K562 (cell line): ENCODE results near the gene CLTB. TPM values are rescaled to one million over a fixed set of nuclear protein-coding genes. Genes with fewer than 3 reads are reported as not detected.

Source experiments
- ATAC-seq: fragments of 200-7000 bp; cut with Tn5 transposase; 3 replicates; pipeline ENCODE4 v1.9.1; 2020; ENCODE audit warnings: moderate library complexity
- BruUV-seq: library from RNA; stranded (reverse); fragments of 400-500 nt; replicated peaks from 2 replicates; lab custom pipeline; 2021; lab: Mats Ljungman, UMichigan
- CTCF ChIA-PET: fragments of 300-600 bp; formaldehyde crosslinking; extraction: SDS; loops from one replicate; lab custom pipeline; 2021; ENCODE audit warnings: low intra/inter-chr PET ratio; lab: Yijun Ruan, JAX
- POLR2A ChIA-PET: fragments of 300-600, 350-650 bp; sonication (Branson Sonifier 250); formaldehyde crosslinking; extraction: SDS; loops from one replicate; lab custom pipeline; 2021; ENCODE audit warnings: antibody characterized with exemption, inconsistent platforms; lab: Yijun Ruan, JAX
- DNase-seq, 4 experiments: peaks; one replicate each; pipeline versions ENCODE4 v3.0.0 to v3.0.0-alpha.2; 2011 to 2018; ENCODE audit warnings: low spot score in 3 of 4, mixed read lengths in 3 of 4; ENCODE audit errors: extremely low read depth in 1 of 4
- FAIRE-seq: peaks from 2 replicates; lab custom pipeline; 2011; peaks lifted over from hg19 to GRCh38; lab: Jason Lieb, UNC
- H2AFZ ChIP-seq: 2 replicates; pipeline ENCODE4 v1.6.0; 2011; ENCODE audit warnings: low read depth, low read length, control low read depth, inconsistent platforms
- H3K27ac ChIP-seq: fragments of 200-600 bp; 3 replicates; pipeline ENCODE4 v1.8.0; 2011; ENCODE audit warnings: low read depth, mild to moderate bottlenecking, control low read depth, inconsistent platforms, low read length, moderate library complexity, mixed read lengths; ENCODE audit errors: extremely low read depth
- H3K27me3 ChIP-seq, 2 experiments: fragments of 300-600 bp in 1 of 2; 2 replicates in 1 of 2; 3 replicates in 1 of 2; pipeline versions ENCODE4 v1.6.0 to v1.8.0; 2011; ENCODE audit warnings: inconsistent platforms in 2 of 2, low read length in 2 of 2, mild to moderate bottlenecking in 1 of 2, mixed read lengths in 1 of 2, moderate library complexity in 1 of 2; ENCODE audit not compliant: control insufficient read depth in 2 of 2, insufficient read depth in 2 of 2
- H3K36me3 ChIP-seq: fragments of 300-600 bp; 3 replicates; pipeline ENCODE4 v1.8.0; 2011; ENCODE audit warnings: mild to moderate bottlenecking, low read length, inconsistent platforms; ENCODE audit not compliant: control insufficient read depth, insufficient read depth
- H3K4me1 ChIP-seq, 2 experiments: fragments of 200-600 bp in 1 of 2; replicated peaks in 1 of 2; 2 replicates in 1 of 2; 3 replicates in 1 of 2; pipeline versions ENCODE4 v1.5.1 to v1.8.0; 2011; ENCODE audit warnings: inconsistent platforms in 2 of 2, low read length in 2 of 2, mild to moderate bottlenecking in 1 of 2, mixed read lengths in 1 of 2, moderate library complexity in 1 of 2; ENCODE audit not compliant: control insufficient read depth in 2 of 2, insufficient read depth in 2 of 2
- H3K4me2 ChIP-seq: 2 replicates; pipeline ENCODE4 v1.6.1; 2011; ENCODE audit warnings: low read length, control low read depth, inconsistent platforms, mixed read lengths; ENCODE audit not compliant: insufficient read depth
- H3K4me3 ChIP-seq: fragments of 200-600 bp; sonication (generic), shearing (Covaris generic); 2 replicates; pipeline ENCODE4 v1.5.1; 2016; ENCODE audit warnings: control low read depth, inconsistent platforms
- H3K79me2 ChIP-seq: fragments of 200-600 bp; 3 replicates; pipeline ENCODE4 v1.8.0; 2011; ENCODE audit warnings: low read length, inconsistent platforms; ENCODE audit not compliant: control insufficient read depth, insufficient read depth
- H3K9ac ChIP-seq, 2 experiments: 2 replicates each; pipeline versions ENCODE4 v1.6.0 to v1.6.1; 2011; ENCODE audit warnings: low read depth in 2 of 2, low read length in 2 of 2, control low read depth in 1 of 2, inconsistent platforms in 1 of 2, mild to moderate bottlenecking in 1 of 2, mixed read lengths in 1 of 2; ENCODE audit not compliant: insufficient read depth in 1 of 2
- H3K9me1 ChIP-seq: one replicate; pipeline ENCODE4 v1.6.0; 2011; ENCODE audit warnings: inconsistent platforms, mild to moderate bottlenecking, low read length, moderate library complexity; ENCODE audit not compliant: control insufficient read depth, insufficient read depth
- H3K9me3 ChIP-seq: replicated peaks from 2 replicates; pipeline ENCODE4 v1.5.1; 2011; ENCODE audit warnings: low read depth, low read length, inconsistent platforms; ENCODE audit not compliant: control insufficient read depth, insufficient read depth
- H4K20me1 ChIP-seq: replicated peaks from 2 replicates; pipeline ENCODE4 v1.6.1; 2011; ENCODE audit warnings: low read length, inconsistent platforms, mixed read lengths; ENCODE audit not compliant: control insufficient read depth, insufficient read depth
- EGR1 ChIP-seq: fragments of 450-650 bp; conservative IDR thresholded peaks from 2 replicates; pipeline ENCODE4 v1.6.1; 2017; ENCODE audit warnings: mild to moderate bottlenecking
- LCOR ChIP-seq: sonication (generic); formaldehyde crosslinking; IDR thresholded peaks from 2 replicates; pipeline ENCODE4 v1.8.0; 2022; ENCODE audit warnings: mild to moderate bottlenecking, missing genetic modification reagents
- MTA3 ChIP-seq: fragments of 450-650 bp; formaldehyde crosslinking; IDR thresholded peaks from 2 replicates; pipeline ENCODE4 v1.6.1; 2017; ENCODE audit warnings: mild to moderate bottlenecking, borderline replicate concordance
- NFE2 ChIP-seq: IDR thresholded peaks from 2 replicates; pipeline ENCODE4 v1.6.1; 2014; ENCODE audit warnings: antibody characterized with exemption, low read depth
- WGBS: fragments of 100-300 bp; shearing (Covaris generic); methylation state at CpG from one replicate; pipeline ENCODE4 v1.1.6; 2016; ENCODE audit warnings: low coverage, mixed read lengths; ENCODE audit not compliant: insufficient coverage; ENCODE audit errors: missing lambda C conversion rate; 5-methylcytosine and 5-hydroxymethylcytosine counted together
- in situ Hi-C: fragments of 300-500 bp; cut with MboI; formaldehyde crosslinking; loops from 4 replicates; pipeline ENCODE4 v1.15.0; 2018; ENCODE audit warnings: inconsistent platforms, mixed read lengths
- intact Hi-C: fragments of 100-400 bp; cut with micrococcal nuclease; formaldehyde crosslinking; loops from 2 replicates; pipeline ENCODE4 v1.14.2; 2022
- polyA plus RNA-seq, 8 experiments: library from polyadenylated mRNA; depleted of rRNA in 4 of 8; stranded (reverse) in 5 of 8; unstranded in 3 of 8; fragments of >200 nt; fragmentation: Nextera tagmentation in 2 of 8; fragmentation: Illumina TruSeq in 1 of 8; extraction: Ambion mirVana in 2 of 8; extraction: Trizol in 1 of 8; gene quantifications; 2 replicates each; pipeline versions ENCODE4 v1.2.1 to v1.2.3, GENCODE V29; 2011 to 2014; ENCODE audit warnings: inconsistent platforms in 1 of 8, missing spikeins in 1 of 8
- total RNA-seq, 7 experiments: library from RNA; depleted of rRNA in 6 of 7; stranded (reverse); fragments of >200 nt in 6 of 7; fragmentation: Illumina TruSeq in 2 of 7; extraction: Trizol in 2 of 7; gene quantifications; 2 replicates each; pipeline versions ENCODE4 v1.2.1 to v1.2.3, GENCODE V29; 2011 to 2021; ENCODE audit warnings: low replicate concordance in 1 of 7
- TF ChIP-seq, protein P1 (sequence below): fragments of 250-450 bp; sonication (Bioruptor Pico); IDR thresholded peaks from 2 replicates; pipeline ENCODE4 v1.8.0; 2022; ENCODE audit warnings: moderate library complexity, mild to moderate bottlenecking, inconsistent platforms
- TF ChIP-seq, protein P2 (sequence below): fragments of 450-650 bp; IDR thresholded peaks from 2 replicates; pipeline ENCODE4 v1.6.1; 2016
- TF ChIP-seq, protein P3 (sequence below): sonication (generic); formaldehyde crosslinking; IDR thresholded peaks from 2 replicates; pipeline ENCODE4 v1.8.0; 2022; ENCODE audit warnings: mild to moderate bottlenecking, missing genetic modification reagents
- TF ChIP-seq, protein P4 (sequence below): fragments of 450-650 bp; formaldehyde crosslinking; IDR thresholded peaks from 2 replicates; pipeline ENCODE4 v1.4.0; 2022; ENCODE audit warnings: missing genetic modification characterization

The CLTB gene
- total and polyA plus RNA-seq, 9 of the 15 experiments (the other 6 are each of a cell fraction or from before 2014, with no cell fraction given), result 1.8 to 117 (median 39.0) TPM

DNA sequence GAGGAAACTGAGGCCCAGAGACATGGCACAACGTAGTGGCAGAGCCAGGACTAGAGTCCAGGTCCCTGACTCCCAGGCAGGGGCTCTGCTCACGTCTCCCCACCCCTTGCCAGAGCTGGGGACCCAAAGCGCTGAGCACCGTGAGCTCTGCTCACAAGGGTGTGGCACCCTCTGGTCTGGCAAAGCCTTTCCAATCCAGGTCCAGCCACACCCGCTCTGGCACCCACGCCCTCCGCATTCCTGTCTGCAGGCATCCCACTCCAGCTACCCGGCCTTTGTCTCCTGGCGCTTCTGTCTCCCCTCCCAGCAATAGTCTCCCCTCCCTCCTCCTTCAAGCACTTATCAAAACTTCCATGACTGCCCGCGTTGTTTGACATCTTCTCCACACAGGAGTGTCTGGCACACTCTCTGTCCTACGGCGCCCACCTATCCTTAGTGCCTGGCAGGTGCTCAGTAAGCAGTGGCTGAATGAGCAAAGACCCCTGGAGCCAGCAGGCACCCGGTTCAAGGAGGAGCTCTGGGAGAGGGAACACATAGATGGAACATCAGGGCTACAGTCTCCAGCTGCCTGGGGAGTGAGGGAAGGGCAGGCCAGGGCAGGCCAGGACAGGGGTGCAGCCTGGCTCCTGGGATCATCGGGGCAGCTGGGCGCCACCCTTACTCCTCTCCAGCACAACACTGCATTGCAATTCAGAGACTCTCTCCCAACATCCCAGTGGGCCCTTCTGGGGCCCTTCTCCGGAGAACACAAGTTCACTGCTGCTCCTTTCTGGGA lies 15.8 kb downstream of the CLTB start:
- Histone ChIP-seq H3K27me3 (no peaks in the 10 kb centered on the region), H3K4me3 (no peak overlapping the region), H3K9ac (peak overlapping the region in 1 of 2 experiments; percentile 85; a peak in 2 of 4 replicates), H3K36me3 (peaks cover 18% of the 10 kb centered on the region; the same call in 2 of the 3 replicates), H2AFZ (no peak overlapping the region), H3K79me2 (no peaks in the 10 kb centered on the region), H3K9me1 (peaks cover 3% of the 10 kb centered on the region), H3K9me3 (no peaks in the 10 kb centered on the region), H4K20me1 (no peaks in the 10 kb centered on the region), H3K27ac (no peak overlapping the region), H3K4me2 (no peak overlapping the region), H3K4me1 (peaks cover 12 to 32% of the 10 kb centered on the region in 2 experiments; a peak in 4 of 5 replicates)
- ChIA-PET CTCF (no interaction called here), POLR2A (interaction anchor here (0.6 to 0.8 kb wide), 2 partner anchors 11 to 739 kb away, joined by 3 read pairs; no protein-coding TSS in a partner anchor)
- ATAC-seq (no peak), FAIRE-seq (no peak), DNase-seq (no peak)
- intact Hi-C loops, result no loop called here
- in situ Hi-C loops, result no loop called here
- WGBS, result 85% methylated on average over 17 of the region's 17 CpGs
- TF ChIP-seq, protein P1, sequence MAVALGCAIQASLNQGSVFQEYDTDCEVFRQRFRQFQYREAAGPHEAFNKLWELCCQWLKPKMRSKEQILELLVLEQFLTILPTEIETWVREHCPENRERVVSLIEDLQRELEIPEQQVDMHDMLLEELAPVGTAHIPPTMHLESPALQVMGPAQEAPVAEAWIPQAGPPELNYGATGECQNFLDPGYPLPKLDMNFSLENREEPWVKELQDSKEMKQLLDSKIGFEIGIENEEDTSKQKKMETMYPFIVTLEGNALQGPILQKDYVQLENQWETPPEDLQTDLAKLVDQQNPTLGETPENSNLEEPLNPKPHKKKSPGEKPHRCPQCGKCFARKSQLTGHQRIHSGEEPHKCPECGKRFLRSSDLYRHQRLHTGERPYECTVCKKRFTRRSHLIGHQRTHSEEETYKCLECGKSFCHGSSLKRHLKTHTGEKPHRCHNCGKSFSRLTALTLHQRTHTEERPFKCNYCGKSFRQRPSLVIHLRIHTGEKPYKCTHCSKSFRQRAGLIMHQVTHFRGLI (CRISPR knock-in tag), result no peak
- TF ChIP-seq LCOR, result no peak
- TF ChIP-seq, protein P2, sequence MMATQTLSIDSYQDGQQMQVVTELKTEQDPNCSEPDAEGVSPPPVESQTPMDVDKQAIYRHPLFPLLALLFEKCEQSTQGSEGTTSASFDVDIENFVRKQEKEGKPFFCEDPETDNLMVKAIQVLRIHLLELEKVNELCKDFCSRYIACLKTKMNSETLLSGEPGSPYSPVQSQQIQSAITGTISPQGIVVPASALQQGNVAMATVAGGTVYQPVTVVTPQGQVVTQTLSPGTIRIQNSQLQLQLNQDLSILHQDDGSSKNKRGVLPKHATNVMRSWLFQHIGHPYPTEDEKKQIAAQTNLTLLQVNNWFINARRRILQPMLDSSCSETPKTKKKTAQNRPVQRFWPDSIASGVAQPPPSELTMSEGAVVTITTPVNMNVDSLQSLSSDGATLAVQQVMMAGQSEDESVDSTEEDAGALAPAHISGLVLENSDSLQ, result no peak
- TF ChIP-seq, protein P3, sequence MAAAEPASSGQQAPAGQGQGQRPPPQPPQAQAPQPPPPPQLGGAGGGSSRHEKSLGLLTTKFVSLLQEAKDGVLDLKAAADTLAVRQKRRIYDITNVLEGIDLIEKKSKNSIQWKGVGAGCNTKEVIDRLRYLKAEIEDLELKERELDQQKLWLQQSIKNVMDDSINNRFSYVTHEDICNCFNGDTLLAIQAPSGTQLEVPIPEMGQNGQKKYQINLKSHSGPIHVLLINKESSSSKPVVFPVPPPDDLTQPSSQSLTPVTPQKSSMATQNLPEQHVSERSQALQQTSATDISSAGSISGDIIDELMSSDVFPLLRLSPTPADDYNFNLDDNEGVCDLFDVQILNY (CRISPR knock-in tag), result no peak
- TF ChIP-seq, protein P4, sequence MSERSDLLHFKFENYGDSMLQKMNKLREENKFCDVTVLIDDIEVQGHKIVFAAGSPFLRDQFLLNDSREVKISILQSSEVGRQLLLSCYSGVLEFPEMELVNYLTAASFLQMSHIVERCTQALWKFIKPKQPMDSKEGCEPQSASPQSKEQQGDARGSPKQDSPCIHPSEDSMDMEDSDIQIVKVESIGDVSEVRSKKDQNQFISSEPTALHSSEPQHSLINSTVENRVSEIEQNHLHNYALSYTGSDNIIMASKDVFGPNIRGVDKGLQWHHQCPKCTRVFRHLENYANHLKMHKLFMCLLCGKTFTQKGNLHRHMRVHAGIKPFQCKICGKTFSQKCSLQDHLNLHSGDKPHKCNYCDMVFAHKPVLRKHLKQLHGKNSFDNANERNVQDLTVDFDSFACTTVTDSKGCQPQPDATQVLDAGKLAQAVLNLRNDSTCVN, result no peak
- no peak for TF ChIP-seq EGR1
- no peak for TF ChIP-seq MTA3
- no peak for TF ChIP-seq NFE2
- no TSS peak for BruUV-seq
